ENCODE measurements around the gene ASB4.
"Not testable (repeated sequence)": the region's sequence is repeated elsewhere in the genome, so short reads cannot be mapped to it uniquely, and the experiment has no call there.

ASB4 gene, protein sequence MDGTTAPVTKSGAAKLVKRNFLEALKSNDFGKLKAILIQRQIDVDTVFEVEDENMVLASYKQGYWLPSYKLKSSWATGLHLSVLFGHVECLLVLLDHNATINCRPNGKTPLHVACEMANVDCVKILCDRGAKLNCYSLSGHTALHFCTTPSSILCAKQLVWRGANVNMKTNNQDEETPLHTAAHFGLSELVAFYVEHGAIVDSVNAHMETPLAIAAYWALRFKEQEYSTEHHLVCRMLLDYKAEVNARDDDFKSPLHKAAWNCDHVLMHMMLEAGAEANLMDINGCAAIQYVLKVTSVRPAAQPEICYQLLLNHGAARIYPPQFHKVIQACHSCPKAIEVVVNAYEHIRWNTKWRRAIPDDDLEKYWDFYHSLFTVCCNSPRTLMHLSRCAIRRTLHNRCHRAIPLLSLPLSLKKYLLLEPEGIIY

DNA sequence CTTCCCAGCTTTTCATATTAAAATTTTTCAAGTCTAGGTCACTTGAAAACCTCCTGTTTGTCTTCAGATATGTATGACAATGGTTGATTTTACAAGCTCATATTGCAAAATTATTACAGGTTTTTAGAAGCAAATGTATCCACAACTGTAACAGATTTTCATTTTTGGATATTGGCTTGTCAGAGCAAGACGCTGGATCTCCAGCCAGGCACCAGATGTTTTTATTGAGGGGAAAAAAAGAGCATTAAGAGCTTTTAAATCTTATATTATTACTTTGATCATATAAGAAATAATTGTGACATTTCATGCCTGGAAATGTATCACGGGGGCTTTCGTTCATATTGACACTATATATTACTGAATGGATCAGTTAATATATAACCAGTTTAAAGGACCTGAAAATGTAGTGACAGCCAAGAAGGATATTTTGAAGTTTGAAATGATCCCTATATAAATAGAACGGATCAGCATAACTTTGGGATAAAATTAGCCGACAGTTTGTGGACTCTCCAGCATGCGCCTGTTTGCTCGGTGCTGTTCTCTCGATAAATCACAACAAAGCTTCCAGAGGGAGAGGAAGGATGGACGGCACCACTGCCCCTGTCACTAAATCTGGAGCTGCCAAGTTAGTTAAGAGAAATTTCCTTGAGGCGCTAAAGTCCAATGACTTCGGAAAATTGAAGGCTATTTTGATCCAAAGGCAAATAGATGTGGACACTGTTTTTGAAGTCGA, at the start of gene ASB4:
TSS of gene ASB4 (plus strand) at position 553 of the 733 bp plus-strand sequence. CDS start at position 582, 29 bp downstream.
- no peak for DNase-seq (ENCODE audit: low read depth)

DNA sequence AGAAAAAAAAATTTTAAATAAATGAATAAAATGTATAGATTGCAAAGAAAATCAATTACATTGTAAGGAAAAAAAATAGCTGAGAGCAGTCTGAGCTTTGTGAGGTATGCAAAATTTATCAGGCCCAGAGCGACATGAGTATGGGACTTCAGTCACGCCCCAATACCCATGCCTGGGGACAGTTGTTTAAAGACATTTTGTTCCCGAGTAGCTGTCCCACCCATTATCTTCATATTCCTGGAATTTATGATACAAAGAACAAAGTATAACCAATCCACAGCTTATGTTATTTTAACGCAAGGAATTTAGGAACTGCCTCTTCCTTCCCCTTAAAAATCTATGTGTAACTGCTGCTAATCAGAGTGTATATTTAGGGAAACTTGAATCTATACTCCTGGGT, 49.3 kb upstream of the ASB4 start:
- DNase-seq (ENCODE audit: low read depth), result no peak

GRCh38 chr7:95440394-95441038, 45.2 kb upstream of the ASB4 start:
- DNase-seq (ENCODE audit: low read depth), result no peak

DNA sequence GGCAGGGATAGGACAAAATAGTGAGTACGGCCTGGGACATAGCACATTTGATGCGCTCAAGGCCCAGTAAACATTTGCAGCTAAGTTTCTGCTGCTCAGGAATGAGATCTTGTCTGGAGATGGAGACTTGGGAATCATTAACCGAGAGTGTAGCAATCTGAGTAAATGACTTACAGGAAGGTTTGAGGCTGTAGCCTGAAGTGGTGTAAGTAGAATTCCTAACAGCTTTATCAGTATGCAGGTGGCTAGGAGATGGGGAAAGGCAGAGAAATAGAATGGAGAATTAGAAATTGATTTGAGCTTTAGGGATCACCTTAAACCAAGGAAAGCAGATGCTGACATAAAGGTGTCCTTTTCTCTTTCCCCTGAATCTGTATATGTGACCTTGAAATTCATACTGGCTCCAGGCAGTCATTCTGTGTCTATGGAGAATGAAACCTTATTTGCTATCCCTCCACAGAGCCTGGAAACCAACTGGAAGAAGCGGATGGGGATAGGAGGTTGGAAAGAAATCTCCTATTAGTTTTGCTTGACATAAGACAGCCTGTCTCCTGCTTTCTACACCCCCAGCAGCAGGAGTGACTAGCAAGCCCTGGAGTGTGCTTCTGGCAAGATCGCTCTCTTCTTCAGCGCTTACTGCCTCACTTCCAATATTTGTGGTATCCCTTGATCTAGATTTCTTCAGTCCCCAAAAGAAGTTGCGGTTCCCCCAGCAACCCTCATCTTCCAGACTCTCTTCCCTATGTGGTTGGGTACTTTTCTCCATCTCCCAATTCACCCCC, 44.5 kb upstream of the ASB4 start:
- DNase-seq (ENCODE audit: low read depth), result no peak

GRCh38 chr7:95444796-95445195, 40.9 kb upstream of the ASB4 start:
- no peak for DNase-seq (ENCODE audit: low read depth)

- DNase-seq (ENCODE audit: low read depth), result no peak
These were observed 39.1 kb upstream of the ASB4 start for GRCh38 chr7:95446618-95447017.

DNA sequence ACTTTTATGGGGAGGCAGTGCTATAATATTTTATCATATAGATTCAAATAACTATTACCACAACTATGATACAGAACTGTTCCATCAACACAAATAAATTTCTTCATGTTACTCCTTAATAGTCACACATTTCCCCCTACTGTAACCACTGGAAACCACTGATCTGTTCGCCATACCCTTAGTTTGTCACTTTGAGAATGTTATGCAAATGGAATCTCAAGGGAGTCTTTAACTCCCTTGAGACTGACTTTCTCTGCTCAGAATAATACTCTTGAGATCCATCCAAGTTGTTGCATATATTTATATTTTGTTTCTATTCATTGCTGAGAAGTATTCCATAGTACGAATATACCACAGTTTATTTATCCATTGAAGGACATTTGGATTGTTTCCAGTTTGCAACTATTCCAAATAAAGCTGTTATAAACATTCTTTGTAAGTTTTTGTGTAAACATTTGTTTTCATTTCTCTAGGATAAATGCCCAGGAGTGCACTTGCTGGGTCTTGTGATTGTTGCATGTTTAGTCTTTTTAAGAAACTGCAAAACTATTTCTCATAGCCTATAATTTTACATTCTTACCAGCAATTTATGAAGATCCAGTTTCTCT, 31.2 kb upstream of the ASB4 start:
- no peak for DNase-seq (ENCODE audit: low read depth)

DNA sequence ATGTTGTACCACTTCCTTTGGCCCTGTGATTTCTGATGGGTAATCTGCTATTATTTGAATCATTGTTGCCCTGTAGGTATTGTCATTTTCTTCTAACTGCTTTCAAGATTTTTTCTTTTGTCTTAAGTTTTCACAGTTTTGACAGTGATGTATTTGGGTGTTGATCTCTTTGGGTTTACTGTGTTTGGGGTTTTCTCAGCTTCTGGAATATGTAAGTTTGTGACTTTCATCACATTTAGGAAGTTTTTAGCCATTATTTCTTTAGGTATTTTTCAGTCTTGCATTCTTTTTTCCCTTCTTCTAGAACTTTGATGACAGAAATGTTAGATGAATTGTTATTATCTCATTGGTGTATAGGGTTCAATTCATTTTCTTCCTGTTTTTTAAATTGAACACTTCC, 27.8 kb upstream of the ASB4 start:
- no peak for DNase-seq (ENCODE audit: low read depth)

DNA sequence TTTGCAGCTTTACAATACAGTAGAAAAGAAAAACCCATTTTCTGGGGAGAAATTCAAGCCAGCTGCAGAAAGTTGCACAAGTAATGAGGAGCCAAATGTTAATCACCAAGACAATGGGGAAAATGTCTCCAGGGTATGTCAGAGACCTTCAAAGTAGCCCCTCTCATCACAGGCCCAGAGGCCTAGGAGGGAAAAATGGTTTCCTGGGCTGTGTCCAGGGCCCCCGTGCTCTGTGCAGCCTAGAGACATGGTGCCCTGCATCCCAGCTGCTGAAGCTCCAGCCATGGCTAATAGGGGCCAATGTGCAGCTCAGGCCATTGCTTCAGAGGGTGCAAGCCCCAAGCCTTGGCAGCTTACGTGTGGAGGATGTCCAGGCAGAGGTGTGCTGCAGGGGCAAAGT, 25.1 kb upstream of the ASB4 start:
- not testable (repeated sequence) for DNase-seq (ENCODE audit: low read depth)

GRCh38 chr7:95467912-95468607, 17.7 kb upstream of the ASB4 start:
- no peak for DNase-seq (ENCODE audit: low read depth)

DNA sequence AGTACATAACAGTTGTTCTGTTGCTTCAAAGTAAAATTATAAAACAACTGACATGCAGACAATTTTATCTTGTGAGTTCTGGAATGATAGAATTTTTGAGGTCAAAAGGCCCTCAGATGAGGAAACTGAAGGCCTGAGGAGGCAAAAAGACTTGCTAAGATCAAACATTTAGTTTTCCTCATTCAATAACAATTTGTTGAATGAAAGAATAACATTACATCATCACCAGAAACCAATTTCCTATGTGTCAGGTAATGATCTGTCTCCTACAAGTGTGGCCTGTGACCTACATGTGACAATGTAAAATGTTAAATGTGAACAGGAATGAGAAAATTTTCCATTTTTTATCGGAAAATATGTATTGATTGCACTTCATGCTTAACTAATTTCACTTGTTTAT, 16.6 kb upstream of the ASB4 start:
- no peak for DNase-seq (ENCODE audit: low read depth)

DNA sequence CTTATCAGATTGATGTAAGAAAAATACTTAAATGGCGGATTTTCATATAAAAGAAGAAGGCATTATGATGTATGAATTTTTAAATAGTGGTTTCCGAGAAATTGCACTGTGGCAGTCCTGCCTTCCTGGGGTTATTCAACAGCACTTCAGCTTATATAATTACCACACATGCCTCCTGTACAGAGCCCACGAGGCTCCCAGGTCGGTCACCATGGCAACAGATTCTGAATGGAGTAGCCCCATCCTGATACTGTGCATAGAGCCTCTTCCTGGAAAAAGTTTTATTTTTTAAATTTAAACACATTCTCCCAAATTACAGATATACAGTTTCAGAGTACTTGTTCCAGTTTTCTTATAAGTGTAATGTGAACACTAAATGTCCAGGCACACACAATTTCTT, 15.9 kb upstream of the ASB4 start:
- DNase-seq (ENCODE audit: low read depth), result no peak

DNA sequence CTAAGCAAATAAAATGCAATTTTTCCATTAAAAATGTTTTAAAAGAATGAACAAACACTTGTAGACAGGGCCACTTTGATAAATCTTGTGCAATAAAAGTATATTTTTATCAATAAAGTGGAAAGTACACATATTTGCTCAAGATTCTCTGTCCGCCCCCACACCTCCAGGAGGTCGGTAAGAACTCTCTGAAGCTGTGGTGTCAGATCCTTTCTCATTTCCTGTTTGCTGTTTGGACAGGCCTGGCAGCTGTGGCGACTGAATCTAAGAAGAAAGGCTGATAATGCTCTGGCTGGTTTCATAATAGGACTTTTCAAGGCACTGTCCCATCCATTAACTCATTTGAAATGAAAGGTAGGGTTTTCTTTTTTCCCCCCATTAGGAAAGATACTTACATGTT, 15.3 kb upstream of the ASB4 start:
- no peak for DNase-seq (ENCODE audit: low read depth)

DNA sequence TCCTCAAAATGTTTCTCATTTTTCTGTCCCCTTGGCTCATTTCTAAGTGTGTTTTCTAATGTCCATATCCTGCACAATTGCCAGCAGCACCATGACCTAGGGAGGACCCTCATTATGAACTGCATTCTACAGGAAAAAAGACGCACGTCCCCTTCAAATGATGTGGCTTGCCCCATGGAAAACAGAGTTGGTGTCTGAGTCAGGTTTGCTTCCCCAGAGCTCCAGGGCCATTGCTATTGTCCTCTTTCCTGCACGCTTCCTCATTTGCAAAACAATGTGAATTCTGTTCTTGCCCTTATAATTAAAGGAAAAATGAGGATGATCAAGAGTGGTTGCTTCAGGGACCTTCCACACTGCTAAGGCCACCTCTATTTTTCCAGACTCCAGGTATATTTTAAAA, 14.7 kb upstream of the ASB4 start:
- no peak for DNase-seq (ENCODE audit: low read depth)

DNA sequence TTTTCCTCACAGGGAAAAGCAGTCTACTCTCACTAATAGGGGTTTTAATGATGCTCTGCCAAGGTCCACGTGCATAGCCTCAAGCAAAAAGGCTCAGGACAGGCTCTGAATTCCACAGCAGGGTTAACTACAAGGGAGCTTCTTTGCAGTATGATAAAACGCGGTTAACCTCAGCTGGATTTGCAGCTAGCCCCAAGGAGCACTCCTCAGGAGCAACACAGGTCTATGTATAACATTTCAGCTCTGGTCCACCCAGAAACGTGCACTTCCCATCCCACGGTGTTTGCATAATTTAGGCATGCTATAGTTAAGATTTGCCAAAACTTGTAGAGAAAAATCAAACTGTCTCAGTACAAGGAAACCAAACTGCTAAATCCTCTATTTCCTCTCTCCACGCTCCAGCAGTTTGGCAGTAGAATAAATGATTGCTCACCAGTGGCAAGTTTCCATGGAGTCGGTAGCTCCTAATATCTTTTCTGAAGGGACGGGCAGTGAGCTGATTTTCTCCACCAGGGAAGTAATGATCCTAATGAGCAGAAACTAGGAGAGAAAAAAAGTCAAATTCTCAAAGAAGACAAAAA, 13.1 kb upstream of the ASB4 start:
- no peak for DNase-seq (ENCODE audit: low read depth)

DNA sequence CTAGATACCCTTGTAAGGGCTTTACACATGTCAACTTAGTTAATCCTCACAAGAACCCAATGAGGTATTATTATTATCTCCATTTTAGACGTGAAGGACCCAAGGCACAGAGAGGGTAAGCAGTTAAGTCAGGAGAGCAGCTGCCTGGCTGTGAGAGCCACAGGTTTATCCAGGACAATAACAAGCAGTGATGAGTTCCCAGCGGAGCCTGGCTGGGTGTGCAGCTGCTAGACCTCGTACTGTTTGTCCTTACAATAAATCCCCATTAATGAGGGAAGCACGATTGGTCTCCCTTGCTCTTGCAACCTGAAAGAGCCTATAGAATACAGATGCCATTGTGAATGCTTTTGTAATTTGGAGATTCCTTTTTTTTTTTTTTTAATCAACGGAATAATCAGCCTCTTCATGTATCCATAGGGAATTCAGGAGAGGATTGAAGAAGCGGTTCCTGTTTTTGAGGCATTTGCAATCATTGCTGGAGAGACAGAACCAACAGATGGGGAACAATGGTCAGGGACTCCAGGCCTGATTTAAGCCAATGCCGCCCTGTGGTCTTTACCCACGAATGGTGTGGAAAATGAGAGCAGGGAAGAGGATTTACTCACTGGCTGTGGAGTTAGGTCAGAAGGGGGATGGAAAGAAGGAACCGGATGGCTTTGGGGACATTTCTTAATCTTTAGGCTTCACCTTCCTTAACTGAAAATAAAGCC, 12.3 kb upstream of the ASB4 start:
- DNase-seq (ENCODE audit: low read depth), result no peak

GRCh38 chr7:95476072-95476847, 9.5 kb upstream of the ASB4 start:
- no peak for DNase-seq (ENCODE audit: low read depth)

- DNase-seq (ENCODE audit: low read depth), result peak; percentile 14
These were observed 8.7 kb upstream of the ASB4 start for GRCh38 chr7:95476904-95477594.
